ENCODE data around the gene PCCA. TPM values are rescaled to one million over a fixed set of nuclear protein-coding genes. Genes with fewer than 3 reads are reported as not detected.

PCCA gene
- total and polyA plus RNA-seq, 4 donors = 8.3 to 71.8 (median 22.8) TPM

GRCh38 chr13:100541897-100542825 is 453.3 kb downstream of the PCCA start:
- 90 to 94% methylated on average over 18 of the region's 18 CpGs for WGBS, 2 donors
- no peak overlapping the region for H3K9ac ChIP-seq (ENCODE audit: insufficient read depth in 1 of 2, low read length in 2 of 2)
- no peak for DNase-seq
- no peaks in the 10 kb centered on the region for H3K27me3 ChIP-seq (ENCODE audit: control insufficient read depth in 3 of 3, insufficient read depth in 3 of 3, low read length in 2 of 3)
- H3K36me3 ChIP-seq (ENCODE audit: control insufficient read depth in 4 of 4, insufficient read depth in 4 of 4, low read length in 4 of 4) = no peaks in the 10 kb centered on the region
- TF ChIP-seq, protein P1, sequence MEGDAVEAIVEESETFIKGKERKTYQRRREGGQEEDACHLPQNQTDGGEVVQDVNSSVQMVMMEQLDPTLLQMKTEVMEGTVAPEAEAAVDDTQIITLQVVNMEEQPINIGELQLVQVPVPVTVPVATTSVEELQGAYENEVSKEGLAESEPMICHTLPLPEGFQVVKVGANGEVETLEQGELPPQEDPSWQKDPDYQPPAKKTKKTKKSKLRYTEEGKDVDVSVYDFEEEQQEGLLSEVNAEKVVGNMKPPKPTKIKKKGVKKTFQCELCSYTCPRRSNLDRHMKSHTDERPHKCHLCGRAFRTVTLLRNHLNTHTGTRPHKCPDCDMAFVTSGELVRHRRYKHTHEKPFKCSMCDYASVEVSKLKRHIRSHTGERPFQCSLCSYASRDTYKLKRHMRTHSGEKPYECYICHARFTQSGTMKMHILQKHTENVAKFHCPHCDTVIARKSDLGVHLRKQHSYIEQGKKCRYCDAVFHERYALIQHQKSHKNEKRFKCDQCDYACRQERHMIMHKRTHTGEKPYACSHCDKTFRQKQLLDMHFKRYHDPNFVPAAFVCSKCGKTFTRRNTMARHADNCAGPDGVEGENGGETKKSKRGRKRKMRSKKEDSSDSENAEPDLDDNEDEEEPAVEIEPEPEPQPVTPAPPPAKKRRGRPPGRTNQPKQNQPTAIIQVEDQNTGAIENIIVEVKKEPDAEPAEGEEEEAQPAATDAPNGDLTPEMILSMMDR (IDR thresholded peaks at IDR 0.05; ENCODE audit: control extremely low read depth, extremely low read depth) = no peak
- no peak for ATAC-seq (ENCODE audit: insufficient read depth, low FRiP score)
- peaks cover 0 to 13% (median 11%) of the 10 kb centered on the region in 5 donors for H3K4me1 ChIP-seq (ENCODE audit: control insufficient read depth in 5 of 5, insufficient read depth in 5 of 5, low read length in 5 of 5)
- no peak overlapping the region for H3K27ac ChIP-seq (ENCODE audit: low read depth in 1 of 2, low read length in 1 of 2)
- no peaks in the 10 kb centered on the region for H3K9me3 ChIP-seq (ENCODE audit: control insufficient read depth in 4 of 4, insufficient read depth in 3 of 4, low read length in 3 of 4)
- H3K4me3 ChIP-seq = no peak overlapping the region

GRCh38 chr13:100542826-100543156 is 453.9 kb downstream of the PCCA start:
- peak; percentile 28 for ATAC-seq (ENCODE audit: insufficient read depth, low FRiP score)
- peak in 2 of 3 donors; percentile 70 to 73 for DNase-seq
- Histone ChIP-seq H3K36me3 (ENCODE audit: control insufficient read depth in 4 of 4, insufficient read depth in 4 of 4, low read length in 4 of 4) (no peaks in the 10 kb centered on the region), H3K27ac (ENCODE audit: low read depth in 1 of 2, low read length in 1 of 2) (no peak overlapping the region), H3K4me1 (ENCODE audit: control insufficient read depth in 5 of 5, insufficient read depth in 5 of 5, low read length in 5 of 5) (peaks cover 0 to 20% (median 11%) of the 10 kb centered on the region in 5 donors), H3K27me3 (ENCODE audit: control insufficient read depth in 3 of 3, insufficient read depth in 3 of 3, low read length in 2 of 3) (no peaks in the 10 kb centered on the region), H3K9me3 (ENCODE audit: control insufficient read depth in 4 of 4, insufficient read depth in 3 of 4, low read length in 3 of 4) (no peaks in the 10 kb centered on the region), H3K4me3 (no peak overlapping the region), H3K9ac (ENCODE audit: insufficient read depth in 1 of 2, low read length in 2 of 2) (no peak overlapping the region)
- WGBS, 2 donors = 31 to 43% methylated on average over 8 of the region's 8 CpGs
- TF ChIP-seq, protein P1 (IDR thresholded peaks at IDR 0.05; ENCODE audit: control extremely low read depth, extremely low read depth) = no peak

GRCh38 chr13:100543872-100544602 is 455.1 kb downstream of the PCCA start:
- peak; percentile 38 to 64 (median 63) for DNase-seq

More at GRCh38 chr13:100543872-100544602, 455.1 kb downstream of the PCCA start:
- WGBS, 2 donors = 60 to 76% methylated on average over 26 of the region's 26 CpGs
- no peaks in the 10 kb centered on the region for H3K27me3 ChIP-seq (ENCODE audit: control insufficient read depth in 3 of 3, insufficient read depth in 3 of 3, low read length in 2 of 3)
- no peak overlapping the region for H3K27ac ChIP-seq (ENCODE audit: low read depth in 1 of 2, low read length in 1 of 2)
- no peak for ATAC-seq (ENCODE audit: insufficient read depth, low FRiP score)
- no peaks in the 10 kb centered on the region for H3K9me3 ChIP-seq (ENCODE audit: control insufficient read depth in 4 of 4, insufficient read depth in 3 of 4, low read length in 3 of 4)
- peaks cover 0 to 23% (median 11%) of the 10 kb centered on the region in 5 donors for H3K4me1 ChIP-seq (ENCODE audit: control insufficient read depth in 5 of 5, insufficient read depth in 5 of 5, low read length in 5 of 5)
- TF ChIP-seq, protein P1 (IDR thresholded peaks at IDR 0.05; ENCODE audit: control extremely low read depth, extremely low read depth) = no peak
- no peak overlapping the region for H3K9ac ChIP-seq (ENCODE audit: insufficient read depth in 1 of 2, low read length in 2 of 2)
- H3K4me3 ChIP-seq = no peak overlapping the region
- H3K36me3 ChIP-seq (ENCODE audit: control insufficient read depth in 4 of 4, insufficient read depth in 4 of 4, low read length in 4 of 4) = no peaks in the 10 kb centered on the region

Measured in lung (tissue), 12 donors.